GM12891 (cell line): ENCODE data around the gene TUSC1.
"Not testable (repeated sequence)": the region's sequence is repeated elsewhere in the genome, so short reads cannot be mapped to it uniquely, and the experiment has no call there.

Source experiments
- DNase-seq: peaks from one replicate; pipeline ENCODE4 v3.0.0; 2011; ENCODE audit warnings: low spot score; ENCODE audit not compliant: insufficient read length
- FAIRE-seq: peaks from 2 replicates; lab custom pipeline; 2011; peaks lifted over from hg19 to GRCh38; lab: Jason Lieb, UNC
- PAX5 ChIP-seq: IDR thresholded peaks from 2 replicates; pipeline ENCODE4 v1.6.1; 2011; ENCODE audit warnings: low read length, moderate library complexity, mild to moderate bottlenecking; ENCODE audit not compliant: insufficient read depth, severe bottlenecking
- POLR2A ChIP-seq: IDR thresholded peaks from 2 replicates; pipeline ENCODE4 v1.6.1; 2011; ENCODE audit warnings: low read depth, low read length, control low read depth
- POLR2AphosphoS5 ChIP-seq: IDR thresholded peaks from 2 replicates; pipeline ENCODE4 v1.6.1; 2011; ENCODE audit warnings: low read depth, low read length, control low read depth
- POU2F2 ChIP-seq: IDR thresholded peaks from 2 replicates; pipeline ENCODE4 v1.6.1; 2011; ENCODE audit warnings: low read depth, mild to moderate bottlenecking, control low read depth, low read length, moderate library complexity
- SPI1 ChIP-seq: IDR thresholded peaks from 2 replicates; pipeline ENCODE4 v1.6.1; 2011; ENCODE audit warnings: low read depth, low read length, control low read depth
- TAF1 ChIP-seq: IDR thresholded peaks from 2 replicates; pipeline ENCODE4 v1.6.1; 2011; ENCODE audit warnings: low read depth, low read length, control low read depth

The TUSC1 gene

DNA sequence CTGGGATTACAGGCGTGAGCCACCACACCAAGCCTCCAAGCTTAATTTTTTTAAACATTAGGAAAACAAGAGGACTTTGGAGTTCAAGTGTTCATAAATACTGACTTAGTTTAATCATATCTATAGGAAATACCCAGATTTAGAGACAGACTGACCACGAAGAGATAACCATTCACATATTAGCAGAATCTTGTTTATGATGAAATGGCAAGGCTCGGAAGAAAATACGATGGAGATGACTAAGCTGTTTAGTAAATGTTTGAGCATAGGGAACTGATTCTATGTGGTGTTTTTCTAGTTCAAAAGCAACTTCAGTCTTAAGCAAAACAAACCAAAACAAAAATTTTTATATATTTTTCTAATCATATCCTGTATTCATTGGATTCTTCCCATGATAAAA is 13.5 kb upstream of the TUSC1 start:
- TF ChIP-seq POU2F2 = no peak
- no peak for TF ChIP-seq POLR2A
- TF ChIP-seq TAF1 = no peak
- no peak for TF ChIP-seq POLR2AphosphoS5
- TF ChIP-seq SPI1 = no peak
- TF ChIP-seq PAX5 = no peak
- FAIRE-seq = no peak
- DNase-seq = no peak

DNA sequence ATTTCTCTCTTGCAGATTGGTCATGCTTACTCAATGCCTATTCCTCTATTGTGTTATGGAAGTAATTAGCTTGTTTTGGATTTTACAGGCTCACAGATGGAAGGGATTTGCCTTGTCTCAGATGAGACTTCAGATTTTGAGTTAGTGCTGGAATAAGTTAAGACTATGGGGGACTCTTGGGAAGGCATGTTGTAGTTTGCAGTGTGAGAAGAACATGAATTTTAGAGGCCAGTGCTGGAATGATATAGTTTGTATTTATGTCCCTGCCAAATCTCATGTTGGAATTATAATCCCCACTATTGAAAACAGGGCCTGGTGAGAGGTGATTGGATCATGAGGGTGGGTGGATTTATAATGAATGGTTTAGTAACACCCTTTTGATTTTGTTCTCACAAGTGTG is 6.1 kb upstream of the TUSC1 start:
- TF ChIP-seq POLR2AphosphoS5 = no peak
- TF ChIP-seq POLR2A = no peak
- TF ChIP-seq POU2F2 = no peak
- no peak for TF ChIP-seq SPI1
- no peak for TF ChIP-seq PAX5
- no peak for TF ChIP-seq TAF1
- DNase-seq (no peak), FAIRE-seq (no peak)

DNA sequence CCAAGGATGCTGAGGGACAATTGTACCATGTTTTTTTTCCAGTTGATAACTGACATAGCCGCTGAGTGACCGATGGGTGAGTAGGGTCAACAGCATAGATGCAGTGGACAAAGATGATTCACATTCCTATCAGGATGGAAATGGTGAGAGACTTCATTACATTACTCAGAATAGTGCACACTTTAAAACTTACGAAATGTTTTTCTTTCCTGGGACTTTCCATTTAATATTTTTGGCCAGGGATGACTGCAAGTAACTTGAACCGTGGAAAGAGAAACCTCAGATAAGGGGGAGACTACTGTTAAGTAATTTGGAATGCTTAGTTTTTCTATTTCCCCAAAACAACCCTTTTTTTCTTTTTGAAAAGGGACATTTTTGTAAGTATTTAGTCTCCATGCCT is 3.0 kb upstream of the TUSC1 start:
- FAIRE-seq = no peak
- DNase-seq = no peak
- TF ChIP-seq SPI1 = no peak
- TF ChIP-seq POLR2A = no peak
- TF ChIP-seq POU2F2 = no peak
- no peak for TF ChIP-seq TAF1
- TF ChIP-seq POLR2AphosphoS5 = no peak
- no peak for TF ChIP-seq PAX5

DNA sequence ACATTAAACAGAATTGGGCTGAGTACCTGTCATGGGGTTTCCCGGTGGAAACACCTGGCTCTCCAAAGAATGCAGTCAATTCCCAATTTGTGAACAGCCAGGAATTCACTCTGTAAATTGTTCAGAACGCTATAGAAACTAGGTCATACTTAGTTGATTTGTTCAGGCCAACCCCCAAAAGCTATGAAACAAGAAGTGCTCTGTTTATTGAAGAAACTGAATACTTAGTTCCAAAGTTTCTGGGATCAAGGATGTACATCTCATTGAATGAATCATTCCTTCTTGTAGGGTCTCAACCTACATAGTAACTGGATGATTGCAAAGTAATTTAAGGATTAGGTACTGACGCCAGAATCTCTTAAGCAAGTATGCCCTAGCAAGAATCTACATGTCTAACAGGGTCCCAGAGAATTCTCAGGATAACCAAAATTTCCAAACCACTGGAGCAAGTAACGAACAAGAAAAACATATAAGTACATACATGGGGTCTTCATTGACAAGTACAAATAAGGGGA is 659 bp upstream of the TUSC1 start:
- FAIRE-seq (no peak), DNase-seq (no peak)
- TF ChIP-seq TAF1 = no peak
- TF ChIP-seq PAX5 = no peak
- TF ChIP-seq POU2F2 = no peak
- no peak for TF ChIP-seq SPI1
- no peak for TF ChIP-seq POLR2A
- no peak for TF ChIP-seq POLR2AphosphoS5

DNA sequence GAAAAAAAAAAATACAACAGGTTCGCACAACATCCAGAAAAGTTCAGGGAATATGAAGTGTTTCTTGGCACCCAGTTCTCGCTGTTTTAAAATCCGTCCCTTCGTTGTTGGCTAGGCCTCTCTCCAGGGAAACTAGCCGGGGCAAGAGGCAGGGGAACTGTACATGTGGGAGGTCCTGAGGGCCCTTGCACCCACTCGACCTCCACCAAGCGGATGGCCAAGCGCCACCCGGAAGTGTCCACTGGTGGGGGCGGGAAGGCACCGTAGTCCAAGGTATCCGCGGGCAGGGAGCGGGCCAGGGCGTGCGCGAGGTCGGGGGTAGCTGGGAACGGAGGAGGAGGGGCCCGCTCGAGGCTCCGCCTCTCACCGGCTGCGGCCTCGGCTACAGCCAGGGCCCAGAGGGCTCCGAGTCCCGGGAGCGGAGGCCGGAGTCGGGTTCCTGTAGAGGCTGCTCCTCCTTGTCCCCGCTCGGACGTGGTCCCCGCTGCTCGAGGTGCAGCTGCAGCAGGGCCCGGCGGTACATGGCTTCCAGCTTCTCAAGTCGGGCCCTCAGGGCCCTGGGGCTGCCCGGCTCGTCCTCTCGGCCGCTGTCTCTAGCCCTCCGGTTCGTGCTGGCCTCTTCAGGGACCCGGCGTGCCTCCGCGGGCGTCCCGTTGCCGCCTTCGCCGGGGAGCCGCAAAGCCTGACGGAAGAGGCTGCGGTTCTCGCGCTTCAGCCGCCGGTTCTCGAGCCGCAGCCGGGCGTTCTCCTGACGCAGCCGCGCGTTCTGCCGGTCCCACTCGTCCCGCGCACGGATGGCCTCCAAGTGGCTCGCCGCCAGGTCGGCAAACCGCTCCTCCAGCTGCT is 720 bp downstream of the TUSC1 start:
- no peak for TF ChIP-seq POU2F2
- no peak for TF ChIP-seq PAX5
- DNase-seq (peak; percentile 7), FAIRE-seq (no peak)

DNA sequence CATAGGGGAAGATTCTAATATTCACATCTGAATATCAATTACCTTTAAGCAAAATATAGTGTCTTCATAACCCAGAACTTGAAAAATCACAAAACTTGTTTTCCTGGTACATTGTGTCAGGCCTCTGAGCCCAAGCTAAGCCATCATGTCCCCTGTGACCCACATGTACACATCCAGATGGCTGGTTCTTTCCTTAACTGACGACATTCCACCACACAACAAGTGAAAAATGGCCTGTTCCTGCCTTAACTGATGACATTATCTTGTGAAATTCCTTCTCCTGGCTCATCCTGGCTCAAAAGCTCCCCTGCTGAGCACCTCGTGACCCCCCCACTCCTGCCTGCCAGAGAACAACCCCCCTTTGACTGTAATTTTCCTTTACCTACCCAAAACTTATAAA is 2.4 kb downstream of the TUSC1 start:
- not testable (repeated sequence) for FAIRE-seq, DNase-seq

DNA sequence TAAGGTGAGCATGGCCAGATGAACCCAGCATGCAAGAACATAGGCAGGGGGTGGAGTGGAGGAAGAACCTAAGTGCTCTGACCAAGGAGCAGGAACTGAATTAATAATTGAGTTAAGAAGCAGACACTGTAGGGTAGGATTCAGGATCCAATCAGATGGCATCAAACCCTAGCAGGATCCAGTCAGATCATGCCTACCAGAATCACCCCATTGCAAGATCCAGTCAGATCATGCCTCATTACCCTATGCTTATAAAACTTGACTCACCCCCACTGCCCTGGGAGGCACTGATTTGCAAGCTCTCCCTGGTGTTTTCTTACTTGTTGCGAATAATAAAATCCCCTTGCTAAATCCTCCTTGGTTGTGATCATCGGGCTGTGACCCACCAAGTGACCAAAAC is 19.7 kb downstream of the TUSC1 start:
- DNase-seq (no peak), FAIRE-seq (no peak)
- TF ChIP-seq POLR2AphosphoS5 (no peak), SPI1 (no peak), PAX5 (no peak), POU2F2 (no peak), POLR2A (no peak), TAF1 (no peak)

DNA sequence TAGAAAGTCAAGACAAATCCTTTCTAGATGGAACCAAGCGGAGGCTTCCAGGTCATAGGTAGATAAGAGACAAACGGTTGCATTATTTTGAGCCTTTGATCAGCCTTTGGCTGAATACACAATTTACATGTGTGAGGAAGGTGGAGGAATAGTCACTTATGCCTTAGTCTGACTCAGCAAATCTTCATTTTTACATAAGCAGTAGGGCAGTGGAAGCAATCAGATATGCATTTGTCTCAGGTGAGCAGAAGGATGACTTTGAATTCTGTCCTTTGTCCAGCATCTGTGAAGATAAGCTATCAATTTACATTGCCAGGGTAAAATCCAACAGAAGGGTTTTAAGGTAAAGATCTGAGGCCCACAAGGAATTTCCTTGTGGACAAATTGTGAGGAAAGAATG is 23.8 kb downstream of the TUSC1 start:
- no peak for DNase-seq

DNA sequence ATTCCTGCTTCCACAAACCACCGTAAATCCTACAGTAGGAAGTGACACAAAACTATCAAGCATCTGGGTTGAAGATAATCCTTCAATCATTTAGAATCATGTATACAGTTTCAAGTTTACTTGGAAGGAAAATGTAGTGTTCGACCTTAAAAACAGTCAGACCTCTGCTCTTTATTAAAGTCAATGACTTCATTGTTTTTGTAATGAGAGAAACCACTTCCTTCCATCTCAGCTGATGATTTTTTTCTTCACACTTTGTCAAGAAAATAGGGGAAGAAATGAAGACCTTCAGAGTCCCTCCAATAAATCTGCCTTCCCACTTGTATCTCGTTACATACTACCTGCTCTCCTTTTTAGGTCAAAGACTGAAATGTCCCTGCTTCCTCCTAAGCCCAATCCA is 30.1 kb downstream of the TUSC1 start:
- no peak for FAIRE-seq
- no peak for TF ChIP-seq POLR2A
- no peak for TF ChIP-seq POLR2AphosphoS5
- no peak for TF ChIP-seq PAX5
- no peak for TF ChIP-seq POU2F2
- no peak for TF ChIP-seq SPI1
- TF ChIP-seq TAF1 = no peak
- DNase-seq = no peak

More for the DNA sequence above, 23.8 kb downstream of the TUSC1 start:
- TF ChIP-seq POU2F2 (no peak), POLR2AphosphoS5 (no peak), SPI1 (no peak), TAF1 (no peak), PAX5 (no peak), POLR2A (no peak)
- FAIRE-seq = no peak

DNA sequence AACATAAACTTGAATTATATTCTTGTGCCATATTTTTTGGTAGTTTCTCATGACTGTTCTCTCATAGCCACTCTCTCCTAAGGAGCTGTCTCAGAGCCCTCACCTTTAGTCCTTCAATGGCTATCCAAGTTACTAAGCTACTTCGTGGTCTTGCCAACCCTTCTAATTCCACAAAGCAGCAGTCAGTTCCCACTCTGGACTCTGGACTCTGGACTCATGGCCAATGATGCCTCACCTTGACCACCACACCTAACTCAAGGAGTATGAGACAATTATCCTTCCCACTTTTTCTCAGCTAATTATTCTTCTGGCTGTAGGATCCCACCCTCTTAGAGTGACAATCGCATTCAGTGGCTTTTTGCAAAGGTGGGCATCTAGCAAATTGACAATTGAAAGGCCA is 42.2 kb downstream of the TUSC1 start:
- FAIRE-seq (no peak), DNase-seq (no peak)
- TF ChIP-seq PAX5 = no peak
- no peak for TF ChIP-seq POLR2AphosphoS5
- TF ChIP-seq POU2F2 = no peak
- TF ChIP-seq TAF1 = no peak
- no peak for TF ChIP-seq POLR2A
- TF ChIP-seq SPI1 = no peak

DNA sequence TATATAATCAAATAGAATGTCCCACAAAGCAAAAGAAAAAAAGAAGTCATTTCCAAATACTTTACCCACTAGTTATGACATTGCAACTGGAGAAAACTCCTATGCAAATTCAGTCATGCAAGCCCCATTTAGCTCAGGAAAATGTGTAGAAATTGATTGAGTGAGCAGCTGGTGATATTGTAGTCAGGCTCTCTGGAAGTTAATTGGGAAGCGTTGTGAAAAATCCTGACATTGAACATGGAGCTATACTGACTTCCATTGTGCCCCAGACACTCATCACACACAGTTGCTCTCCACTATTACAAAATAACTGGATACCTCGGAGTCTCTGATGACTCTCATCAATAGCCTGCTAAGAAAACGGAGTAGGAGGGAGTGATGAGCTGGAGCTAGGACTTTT is 49.0 kb downstream of the TUSC1 start:
- DNase-seq = no peak
- no peak for FAIRE-seq
- TF ChIP-seq SPI1 (no peak), TAF1 (no peak), POU2F2 (no peak), PAX5 (no peak), POLR2A (no peak), POLR2AphosphoS5 (no peak)
